CD4-positive, alpha-beta T cell treated with Interleukin-2 at 100 ng/mL for 4 hours (primary cell): ENCODE results near the gene RNMT.
"Not testable (repeated sequence)": the region's sequence is repeated elsewhere in the genome, so short reads cannot be mapped to it uniquely, and the experiment has no call there.

Experiments used
- DNase-seq: peaks from one replicate; pipeline ENCODE4 v3.0.0-alpha.2; 2020; ENCODE audit warnings: low spot score

Gene RNMT

DNA sequence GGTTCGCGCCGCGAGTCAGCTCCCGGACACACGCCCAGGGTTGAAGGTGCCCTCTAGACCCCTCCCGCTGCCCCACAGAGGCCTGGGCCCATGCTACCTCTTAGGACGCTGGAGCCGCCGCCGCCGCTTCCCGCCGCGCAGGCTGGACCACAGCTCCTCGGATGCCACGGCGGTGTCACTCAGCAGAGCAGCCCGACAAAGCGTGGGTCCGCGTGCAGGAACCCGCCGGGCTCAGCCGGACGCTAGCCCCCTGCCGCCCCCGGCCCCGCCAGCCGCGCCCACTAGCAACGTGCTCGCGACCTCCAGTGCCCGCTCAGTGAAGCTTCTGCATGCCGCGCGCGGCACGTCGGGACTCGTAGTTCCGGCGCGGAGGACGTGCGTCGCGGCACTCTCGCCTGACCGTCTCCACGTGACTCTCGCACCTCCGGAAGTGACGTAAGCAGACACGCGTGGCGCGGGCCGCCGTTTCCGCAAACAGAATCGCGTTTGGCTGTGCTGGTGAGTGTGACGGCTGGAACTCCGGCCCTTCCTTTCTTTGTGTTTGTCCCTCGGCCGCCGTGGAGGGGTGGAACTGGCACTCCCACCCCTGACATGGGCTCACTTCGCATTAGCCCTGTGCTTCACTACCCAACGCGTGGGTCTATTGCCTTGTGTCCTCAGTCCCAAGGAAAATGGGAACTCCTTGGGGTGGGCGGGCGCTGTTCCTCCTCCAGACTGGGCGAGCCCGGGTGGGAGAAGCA, at the start of gene RNMT, which contains the start of gene FAM210A:
Gene RNMT, plus strand, starts transcription at position 442 of the 740 bp plus-strand sequence. CDS start 4,845 bp downstream, outside the sequence.
Gene FAM210A, minus strand, starts transcription at position 327 of the 740 bp plus-strand sequence. CDS start 44,481 bp downstream, outside the sequence.
- DNase-seq: peak; percentile 93

DNA sequence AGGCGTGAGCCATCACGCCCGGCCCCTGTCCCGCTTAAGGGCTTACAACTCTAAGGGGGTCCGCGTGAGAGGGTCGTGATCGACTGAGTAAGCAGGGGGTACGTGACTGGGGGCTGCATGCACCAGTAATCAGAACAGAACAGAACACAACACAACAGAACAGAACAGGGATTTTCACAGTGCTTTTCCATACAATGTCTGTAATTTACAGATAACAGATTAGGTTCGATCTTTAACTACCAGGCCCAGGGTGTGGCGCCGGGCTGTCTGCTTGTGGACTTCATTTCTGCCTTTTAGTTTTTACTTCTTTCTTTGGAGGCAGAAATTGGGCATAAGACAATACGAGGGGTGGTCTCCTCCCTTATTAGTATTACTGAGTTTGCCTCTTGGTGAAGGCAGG, 49.1 kb upstream of the RNMT start:
- not testable (repeated sequence) for DNase-seq

DNA sequence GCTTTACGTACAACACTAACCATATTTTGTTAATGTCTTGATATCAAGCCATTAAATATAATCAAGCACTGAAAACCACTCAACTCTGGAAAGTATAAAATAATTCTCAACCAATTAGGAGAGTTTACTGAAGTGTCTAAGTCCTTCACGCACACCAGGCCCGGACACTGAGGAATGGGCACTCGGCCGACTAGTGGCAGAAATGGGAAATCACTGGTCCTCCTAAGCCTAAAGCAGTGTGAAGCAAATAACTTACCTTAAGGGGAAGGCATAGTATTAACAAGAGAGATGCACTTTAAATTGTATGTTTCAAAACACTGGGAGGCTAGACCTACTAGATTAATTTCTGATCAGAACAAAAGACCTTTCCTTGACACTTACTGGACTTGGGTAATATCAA, 45.9 kb upstream of the RNMT start:
- DNase-seq: no peak

DNA sequence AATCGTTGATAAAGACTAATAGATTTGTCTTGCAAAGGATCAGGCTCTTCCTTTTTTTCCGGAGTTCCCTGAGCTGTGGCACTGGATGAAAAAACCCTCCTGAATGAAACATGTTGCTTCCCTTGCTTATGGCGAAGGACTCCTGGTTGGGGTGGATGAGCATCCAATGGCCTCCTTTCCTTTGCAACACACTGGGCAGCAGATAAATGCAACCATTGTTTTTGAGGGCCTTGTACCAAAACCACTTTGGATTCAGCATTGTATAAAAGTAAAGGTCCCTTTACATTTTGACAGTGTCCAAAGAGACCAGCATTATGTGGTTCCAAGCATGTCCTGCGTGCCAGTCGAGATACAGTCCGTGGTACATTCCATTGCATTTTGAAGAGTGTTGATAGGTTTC, 44.8 kb upstream of the RNMT start:
- no peak for DNase-seq

DNA sequence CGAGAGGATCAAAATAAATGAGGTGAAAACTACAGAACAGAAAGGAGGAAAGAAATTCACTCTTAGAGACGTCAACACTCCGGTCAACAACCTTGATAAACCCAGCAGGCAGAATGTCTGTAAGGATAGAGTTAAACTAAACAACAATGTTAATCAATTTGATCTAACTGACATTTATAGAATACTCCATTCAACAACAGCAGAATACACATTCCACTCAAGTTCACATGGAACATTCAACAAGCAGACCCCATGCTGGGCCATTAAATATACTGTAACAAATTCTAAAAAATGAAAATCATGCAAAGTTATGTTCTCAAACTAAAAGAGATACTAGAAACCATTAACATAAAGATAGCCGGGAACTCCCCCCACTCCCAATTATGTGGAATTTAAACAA, 41.9 kb upstream of the RNMT start:
- no peak for DNase-seq

DNA sequence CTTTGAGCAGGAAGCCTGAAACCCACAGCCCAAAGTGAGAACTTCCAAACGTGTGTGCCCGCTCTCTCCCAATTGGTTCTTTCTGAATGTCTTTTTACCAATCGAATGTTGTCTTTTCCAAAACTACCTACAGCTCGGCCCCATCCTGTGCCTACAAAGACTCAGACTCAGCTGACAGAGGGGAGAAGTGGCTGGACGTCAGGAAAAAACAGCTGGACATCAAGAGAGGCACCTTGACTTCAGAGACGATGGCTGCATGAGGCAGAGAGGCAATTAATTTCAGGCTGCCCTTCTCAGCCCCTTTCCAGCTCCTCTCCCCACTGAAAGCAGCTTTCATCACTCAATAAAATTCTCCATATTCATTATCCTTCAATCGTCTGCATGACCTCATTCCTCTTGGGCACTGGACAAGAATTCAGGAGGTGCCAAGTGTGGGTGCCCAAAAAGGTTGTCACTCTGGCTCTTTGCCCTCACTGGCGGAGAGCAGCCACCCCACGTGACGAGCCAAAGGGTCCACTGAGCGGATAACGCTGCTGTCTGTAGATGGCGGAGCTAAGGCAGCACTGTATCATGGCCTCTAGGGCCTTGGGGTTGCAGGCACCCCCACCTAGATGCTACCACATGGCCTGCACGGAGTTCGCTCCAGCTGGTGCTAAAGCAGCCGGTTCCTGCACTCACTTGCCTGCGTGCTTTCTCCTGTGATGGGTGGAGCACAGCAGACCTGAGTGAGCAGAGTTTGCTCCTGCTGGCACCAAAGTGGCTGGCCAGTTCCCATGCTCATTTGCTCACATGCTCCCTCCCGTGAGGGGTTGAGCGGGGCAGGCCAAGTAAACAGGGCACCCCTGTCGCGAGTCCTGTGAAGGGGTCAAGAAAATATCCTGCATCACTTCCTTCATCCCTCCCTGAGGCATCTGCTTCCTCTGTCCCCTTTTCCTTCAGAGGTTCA, 38.0 kb upstream of the RNMT start:
- no peak for DNase-seq

DNA sequence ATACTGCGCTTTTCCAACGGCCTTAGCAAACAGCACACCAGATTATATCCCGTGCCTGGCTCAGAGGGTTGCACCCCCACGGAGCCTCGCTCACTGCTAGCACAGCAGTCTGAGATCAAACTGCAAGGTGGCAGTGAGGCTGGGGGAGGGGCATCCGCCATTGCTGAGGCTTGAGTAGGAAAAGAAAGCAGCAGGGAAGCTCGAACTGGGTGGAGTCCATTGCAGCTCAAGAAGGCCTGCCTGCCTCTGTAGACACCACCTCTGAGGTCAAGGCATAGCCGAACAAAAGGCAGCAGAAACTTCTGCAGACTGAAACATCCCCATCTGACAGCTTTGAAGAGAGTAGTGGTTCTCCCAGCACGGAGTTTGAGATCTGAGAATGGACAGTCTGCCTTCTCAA, 36.4 kb upstream of the RNMT start:
- not testable (repeated sequence) for DNase-seq

DNA sequence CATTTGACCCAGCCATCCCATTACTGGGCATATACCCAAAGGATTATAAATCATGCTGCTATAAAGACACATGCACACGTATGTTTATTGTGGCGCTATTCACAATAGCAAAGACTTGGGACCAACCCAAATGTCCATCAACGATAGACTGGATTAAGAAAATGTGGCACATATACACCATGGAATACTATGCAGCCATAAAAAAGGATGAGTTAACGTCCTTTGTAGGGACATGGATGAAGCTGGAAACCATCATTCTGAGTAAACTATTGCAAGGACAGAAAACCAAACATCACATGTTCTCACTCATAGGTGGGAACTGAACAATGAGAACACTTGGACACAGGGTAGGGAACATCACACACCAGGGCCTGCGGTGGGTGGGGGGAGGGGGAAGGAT, 31.1 kb upstream of the RNMT start:
- DNase-seq: not testable (repeated sequence)

DNA sequence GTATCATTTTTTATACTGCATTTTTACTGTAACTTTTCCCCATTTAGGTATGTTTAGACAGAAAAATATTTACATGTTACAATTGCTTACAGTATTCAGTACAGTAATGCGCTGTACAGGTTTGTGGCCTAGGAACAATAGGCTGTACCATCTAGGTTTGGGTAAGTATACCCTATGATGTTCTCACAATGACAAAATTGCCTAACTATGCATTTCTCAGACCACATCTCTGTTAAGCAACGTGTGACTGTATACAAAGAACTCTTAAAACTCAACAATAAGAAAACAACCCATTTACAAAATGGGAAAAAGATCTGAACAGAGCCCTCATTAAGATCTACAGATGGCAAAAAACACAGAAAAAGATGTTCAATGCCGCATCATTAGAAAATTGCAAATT, 29.5 kb upstream of the RNMT start:
- DNase-seq: no peak

DNA sequence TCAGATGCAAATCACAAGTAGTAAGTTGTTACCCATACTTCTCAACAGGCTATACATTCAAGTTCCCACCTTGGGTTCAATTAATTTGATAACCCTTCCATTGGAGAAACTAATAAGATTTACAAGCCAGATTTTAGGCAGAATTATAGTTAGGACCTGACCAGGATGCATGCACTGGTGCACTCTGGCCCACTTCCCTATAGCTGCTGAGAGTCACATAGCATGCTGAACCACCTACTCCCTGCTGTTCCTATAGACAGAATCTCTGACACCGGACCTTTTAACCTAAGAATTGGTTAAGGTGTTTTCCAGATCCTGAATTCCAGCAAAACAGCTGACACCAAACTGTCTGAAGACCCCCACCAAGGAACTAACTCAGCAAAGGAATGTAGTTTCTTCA, 26.3 kb upstream of the RNMT start:
- DNase-seq: no peak

DNA sequence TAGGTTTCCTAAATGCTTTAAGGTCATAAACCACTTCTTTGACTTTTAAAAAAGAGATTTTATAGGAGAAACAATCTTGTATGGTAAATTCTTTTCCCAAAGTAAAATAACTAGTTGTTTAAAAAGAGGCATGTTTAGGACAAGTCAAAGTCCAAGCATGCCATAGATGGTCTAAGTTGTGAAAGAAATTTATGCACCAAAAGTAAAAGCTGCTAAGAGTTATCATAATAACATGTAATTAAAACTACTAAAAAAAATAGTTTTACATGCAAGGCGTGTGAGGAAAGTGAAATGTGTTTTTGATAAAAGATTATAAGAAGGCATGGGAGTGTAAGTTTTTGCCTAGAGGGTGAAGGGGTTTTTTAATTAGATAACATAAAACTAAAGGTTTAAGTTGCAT, 22.6 kb upstream of the RNMT start:
- DNase-seq: no peak

DNA sequence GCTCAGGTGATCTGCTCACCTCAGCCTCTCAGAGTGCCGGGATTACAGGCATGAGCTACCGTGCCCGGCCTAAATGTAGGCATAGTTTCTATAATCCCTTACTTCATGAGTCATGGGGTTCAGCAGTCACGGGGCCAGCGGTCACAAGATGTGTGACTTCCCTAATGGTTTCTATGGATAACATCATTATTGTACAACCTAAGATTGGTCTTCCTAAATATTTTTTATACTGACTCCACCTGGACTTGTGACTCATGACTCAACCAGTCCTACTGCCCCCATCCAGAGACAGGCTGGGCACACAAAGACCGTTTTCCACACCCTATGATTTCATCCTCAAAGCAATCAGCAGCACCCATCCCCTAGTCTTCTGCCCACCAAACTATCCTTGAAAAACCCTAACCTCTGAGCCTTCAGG, 16.1 kb upstream of the RNMT start:
- no peak for DNase-seq

DNA sequence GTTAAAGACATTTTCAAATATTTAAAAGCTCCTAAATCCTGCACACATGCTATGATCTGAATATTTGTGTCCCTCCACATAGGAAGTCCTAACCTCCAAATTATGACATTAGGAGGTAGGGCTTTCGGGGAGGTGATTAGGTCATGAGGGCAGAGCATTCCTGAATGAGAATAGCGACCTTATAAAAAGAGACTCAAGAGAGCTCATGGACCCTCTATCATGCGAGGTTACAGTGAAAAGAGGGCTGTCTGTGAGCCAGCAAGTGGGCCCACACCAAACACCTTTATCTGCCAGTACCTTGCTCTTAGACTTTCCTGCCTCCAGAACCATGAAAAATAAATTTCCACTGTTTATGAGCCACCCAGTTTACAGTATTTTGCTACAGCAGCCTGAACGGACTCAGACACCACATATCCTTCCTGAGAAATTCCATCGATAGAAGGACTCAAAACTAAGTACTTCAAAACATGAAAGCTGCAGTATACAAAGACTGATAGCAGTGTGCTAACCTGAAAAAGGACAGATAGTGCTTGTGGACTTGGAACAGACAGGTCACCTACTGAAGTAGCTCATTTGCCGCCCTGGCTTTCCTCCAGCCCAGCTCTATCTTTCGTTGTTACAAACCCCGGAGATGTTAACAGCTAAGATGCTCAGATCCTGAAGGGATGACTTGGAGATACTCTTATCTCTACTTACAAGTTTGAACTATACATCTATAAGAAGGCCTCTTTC, 13.9 kb upstream of the RNMT start:
- DNase-seq: no peak

DNA sequence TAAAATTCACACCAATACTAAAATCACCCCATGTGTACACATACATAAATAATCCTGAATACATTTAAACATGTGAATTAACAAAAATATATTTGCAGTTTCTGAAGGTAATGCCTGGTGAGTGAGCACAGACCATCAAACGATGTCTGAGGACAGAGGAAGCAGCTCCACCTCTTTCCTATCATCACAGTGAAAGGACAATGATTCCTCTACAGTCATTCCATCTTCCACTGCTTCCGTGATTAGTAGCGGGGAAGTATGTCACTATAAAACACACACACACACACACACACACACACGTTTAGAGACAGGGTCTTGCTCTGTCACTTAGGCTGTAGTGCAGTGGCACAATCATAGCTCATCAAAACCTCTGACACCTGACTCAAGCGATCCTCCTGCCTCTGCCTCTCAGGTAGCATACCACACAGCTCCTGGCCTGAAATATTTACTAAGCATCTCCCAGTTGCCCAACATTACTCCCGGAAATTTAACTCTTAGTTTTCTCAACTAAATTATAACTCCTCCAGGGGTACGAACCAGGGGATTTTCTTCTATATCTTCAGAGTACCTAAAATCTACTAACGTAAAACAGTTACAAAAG, 12.9 kb upstream of the RNMT start:
- no peak for DNase-seq

DNA sequence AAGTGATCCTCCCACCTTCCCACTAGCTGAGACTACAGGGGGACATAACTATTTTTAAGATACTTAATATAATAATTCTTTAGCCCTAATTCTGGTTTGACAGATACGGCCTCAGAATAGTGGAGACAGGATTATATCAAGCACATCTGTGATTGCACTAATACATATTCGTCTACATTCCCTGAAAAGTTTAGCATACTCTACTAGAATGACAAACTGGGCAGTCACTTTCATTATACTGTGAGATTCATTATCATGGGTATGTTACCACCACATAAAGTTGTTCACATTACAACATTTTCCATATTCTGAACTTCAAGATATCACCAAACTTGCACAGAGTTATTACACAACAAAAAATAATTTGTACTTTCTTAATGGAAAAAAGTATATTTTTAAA, 11.1 kb upstream of the RNMT start:
- no peak for DNase-seq

DNA sequence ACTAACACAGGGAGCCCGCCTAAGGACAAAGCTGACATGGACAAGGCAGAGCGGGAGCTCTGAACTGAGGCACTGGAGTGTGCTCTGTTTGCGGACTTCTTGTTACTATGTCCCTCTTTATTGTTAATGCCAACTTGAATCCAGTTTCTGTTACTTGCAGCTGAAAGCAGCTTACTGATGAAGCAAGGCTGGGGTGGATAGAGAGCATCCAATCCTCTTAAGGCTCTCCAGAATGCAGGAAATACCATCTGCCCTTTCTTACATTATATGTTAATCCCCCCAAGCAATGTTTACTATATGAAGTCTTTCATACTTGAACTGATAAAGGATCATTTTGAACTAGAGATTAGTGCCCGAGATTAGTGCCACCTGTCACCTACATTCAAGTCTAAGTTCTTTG, 9.6 kb upstream of the RNMT start:
- DNase-seq: no peak

DNA sequence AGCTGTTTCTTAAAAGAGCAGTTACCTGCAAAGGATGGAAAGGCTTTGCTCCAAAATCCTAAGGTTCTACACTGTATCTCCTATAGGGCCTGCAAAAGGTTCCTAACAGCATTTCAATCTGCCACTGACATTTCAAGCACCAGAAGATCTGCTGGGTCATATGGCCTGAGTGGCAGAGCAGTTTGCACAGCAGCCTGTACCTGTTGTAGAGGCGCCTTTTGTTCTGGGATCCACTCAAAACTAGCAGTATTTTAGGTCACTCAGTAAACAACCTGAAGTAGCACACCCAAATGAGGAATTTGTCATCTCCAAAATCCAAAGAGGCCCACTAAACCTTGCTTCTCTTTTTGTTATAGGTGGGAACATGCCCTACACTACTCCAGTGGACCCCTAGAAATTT, 6.3 kb upstream of the RNMT start:
- DNase-seq: no peak

DNA sequence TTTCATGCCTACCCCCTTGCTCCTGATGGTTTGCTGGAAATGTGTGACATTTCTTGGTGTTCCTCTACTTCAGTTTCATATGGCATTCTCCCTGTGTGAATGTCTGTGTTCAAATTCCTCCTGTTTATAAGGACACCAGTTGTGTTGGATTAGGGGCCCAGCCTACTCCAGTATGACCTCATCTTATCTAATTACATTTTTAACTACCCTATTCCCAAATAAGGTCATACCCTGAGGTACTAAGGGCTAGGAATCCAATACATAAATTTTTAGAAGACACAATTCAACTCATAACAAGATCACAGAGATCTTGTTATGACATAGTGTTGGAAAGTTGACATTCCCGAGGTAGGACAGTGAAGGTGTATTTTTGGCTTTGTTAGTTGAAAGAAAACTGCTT, 5.6 kb upstream of the RNMT start:
- DNase-seq: no peak

DNA sequence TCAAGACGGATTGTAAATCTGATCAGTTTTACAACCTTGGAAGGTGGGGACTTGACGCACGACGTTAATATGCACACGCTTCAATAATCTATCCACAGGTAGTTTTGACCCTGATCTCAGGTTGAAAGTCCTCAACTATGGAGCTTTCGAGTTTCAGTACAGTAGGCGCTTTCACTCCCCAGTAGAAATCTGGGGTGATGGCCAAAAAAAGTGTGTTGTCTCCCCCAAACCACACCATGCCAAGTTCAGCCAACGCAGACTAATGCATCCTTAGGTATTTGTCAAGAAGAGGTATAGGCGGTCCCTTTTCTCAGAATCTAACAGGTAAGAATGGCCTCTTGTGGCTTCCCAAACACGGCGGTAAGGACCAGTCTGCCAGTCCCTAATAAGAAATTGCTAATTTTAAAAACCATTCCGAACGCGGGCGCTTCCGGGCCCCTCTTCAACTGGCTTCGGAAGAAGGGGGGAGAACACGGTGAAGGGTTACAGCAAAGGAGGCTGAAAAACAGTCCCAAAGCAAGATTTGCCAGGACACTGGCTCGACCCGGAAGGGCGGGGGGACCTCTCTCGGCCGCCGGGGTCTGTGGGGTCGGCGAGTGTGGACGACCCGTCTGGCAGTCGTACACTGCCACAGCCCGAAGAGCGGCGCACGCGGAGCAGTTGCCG, 774 bp upstream of the RNMT start:
- peak; percentile 0 for DNase-seq

DNA sequence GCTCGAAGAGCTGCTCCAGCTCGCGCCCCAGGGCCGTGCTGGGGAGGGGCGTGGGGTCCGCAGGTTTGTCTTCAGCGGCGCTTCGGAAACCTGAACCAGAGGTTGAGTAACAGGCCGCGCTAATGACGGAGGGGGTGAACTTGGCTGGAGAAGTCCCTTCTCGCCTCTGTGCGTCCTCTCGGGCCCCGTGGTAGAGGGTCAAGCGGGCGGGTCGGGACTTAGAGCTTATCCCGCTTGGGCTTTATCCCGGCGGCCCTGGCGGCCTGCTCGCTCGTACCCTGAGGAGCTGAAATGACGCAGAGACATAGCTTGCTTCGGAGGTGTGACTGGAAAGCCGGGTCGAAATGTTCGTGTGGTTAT, 479 bp downstream of the RNMT start:
- peak; percentile 5 for DNase-seq

DNA sequence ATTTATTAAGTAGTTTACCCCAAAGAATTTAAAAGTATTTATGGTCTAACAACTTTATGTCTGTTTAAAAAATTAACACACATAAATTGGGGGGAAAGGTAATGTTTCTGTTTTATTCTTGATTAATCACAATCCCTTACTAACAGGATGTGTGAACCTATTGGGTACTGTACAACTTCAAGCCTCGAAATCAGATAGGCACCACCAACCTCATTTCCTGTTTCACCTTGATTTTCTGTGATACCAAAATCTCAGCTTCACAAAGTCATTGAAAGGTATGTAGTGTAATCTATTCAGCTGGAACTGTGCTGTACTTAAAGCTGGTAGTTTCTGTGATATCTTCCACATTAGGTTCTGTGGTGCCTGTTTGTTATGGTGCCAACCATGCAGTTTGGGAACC, 4.0 kb downstream of the RNMT start:
- peak; percentile 17 for DNase-seq

DNA sequence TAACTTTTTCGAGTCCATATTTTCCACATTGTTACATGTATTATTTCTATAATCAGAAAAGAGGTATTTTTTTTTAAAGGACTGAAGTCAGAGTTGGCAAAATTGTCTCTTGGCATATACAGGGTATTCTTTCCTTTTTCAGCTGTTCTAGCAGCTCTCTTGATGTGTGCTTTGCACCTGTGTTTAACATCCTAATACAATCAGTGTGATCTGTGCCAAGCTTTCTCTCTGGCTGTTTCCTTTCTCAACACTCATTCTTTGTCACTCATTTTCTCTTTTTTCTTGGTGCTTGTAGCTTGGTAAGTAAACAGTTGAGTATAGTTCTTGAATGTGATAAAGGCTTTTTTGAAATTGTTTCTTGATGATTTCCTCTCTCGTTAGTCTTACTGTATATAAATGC, 9.2 kb downstream of the RNMT start:
- no peak for DNase-seq
